Hepatocyte (in vitro differentiated cells): ENCODE data around the gene ACOX2. TPM values are rescaled to one million over a fixed set of nuclear protein-coding genes. Genes with fewer than 3 reads are reported as not detected.
A peak's percentile ranks its signal among the peaks of the same experiment; 100 is the strongest.

Source experiments
- DNase-seq: peaks from one replicate; pipeline ENCODE4 v3.0.0-alpha.2; 2016; ENCODE audit warnings: low spot score
- H2AFZ ChIP-seq: fragments of 200-600 bp; sonication (generic); 2 replicates; pipeline ENCODE4 v1.6.0; 2016; ENCODE audit warnings: antibody characterized with exemption, mild to moderate bottlenecking
- H3K27ac ChIP-seq: fragments of 200-600 bp; sonication (generic); 2 replicates; pipeline ENCODE4 v1.5.1; 2016; ENCODE audit warnings: mild to moderate bottlenecking
- H3K27me3 ChIP-seq: fragments of 200-600 bp; sonication (generic); 2 replicates; pipeline ENCODE4 v1.6.1; 2016
- H3K36me3 ChIP-seq: fragments of 200-600 bp; sonication (generic); replicated peaks from 2 replicates; pipeline ENCODE4 v1.5.1; 2016; ENCODE audit warnings: low read depth; ENCODE audit not compliant: insufficient read depth
- H3K4me1 ChIP-seq: fragments of 200-600 bp; sonication (generic); 2 replicates; pipeline ENCODE4 v1.5.1; 2016; ENCODE audit warnings: mild to moderate bottlenecking, moderate library complexity; ENCODE audit not compliant: insufficient read depth
- H3K4me2 ChIP-seq: fragments of 200-600 bp; sonication (generic); 2 replicates; pipeline ENCODE4 v1.6.0; 2016
- H3K4me3 ChIP-seq: fragments of 200-600 bp; sonication (generic); 2 replicates; pipeline ENCODE4 v1.5.1; 2016; ENCODE audit warnings: mild to moderate bottlenecking
- H3K79me2 ChIP-seq: fragments of 200-600 bp; sonication (generic); 2 replicates; pipeline ENCODE4 v1.6.0; 2017; ENCODE audit warnings: mild to moderate bottlenecking
- H3K9me2 ChIP-seq: fragments of 200-600 bp; sonication (generic); replicated peaks from 2 replicates; pipeline ENCODE4 v1.6.0; 2017; ENCODE audit warnings: mild to moderate bottlenecking; ENCODE audit not compliant: insufficient read depth
- H3K9me3 ChIP-seq: fragments of 200-600 bp; sonication (generic); 2 replicates; pipeline ENCODE4 v1.5.1; 2016; ENCODE audit warnings: low read depth, mild to moderate bottlenecking
- H4K20me1 ChIP-seq: fragments of 200-600 bp; sonication (generic); 2 replicates; pipeline ENCODE4 v1.6.0; 2016; ENCODE audit warnings: mild to moderate bottlenecking; ENCODE audit not compliant: insufficient read depth, poor library complexity, severe bottlenecking
- EZH2 ChIP-seq: fragments of 200-600 bp; sonication (generic); IDR thresholded peaks from 2 replicates; pipeline ENCODE4 v1.6.1; 2016; ENCODE audit warnings: antibody characterized with exemption, mild to moderate bottlenecking, borderline replicate concordance
- EZH2phosphoT487 ChIP-seq: fragments of 200-600 bp; sonication (generic); IDR thresholded peaks from one replicate; pipeline ENCODE4 v1.6.1; 2018; ENCODE audit warnings: antibody characterized with exemption, mild to moderate bottlenecking, low read depth, moderate library complexity; ENCODE audit not compliant: unreplicated experiment, severe bottlenecking
- WGBS: methylation state at CpG from one replicate; pipeline ENCODE4 v1.1.6; 2016; ENCODE audit warnings: low lambda C conversion rate; ENCODE audit errors: missing lambda C conversion rate; 5-methylcytosine and 5-hydroxymethylcytosine counted together
- polyA plus RNA-seq: library from polyadenylated mRNA; unstranded; fragments of >200 nt; fragmentation: Nextera tagmentation; extraction: Ambion mirVana; gene quantifications from 2 replicates; pipeline ENCODE4 v1.2.1, GENCODE V29; 2016
- total RNA-seq: library from RNA; depleted of rRNA; stranded (reverse); fragments of >200 nt; gene quantifications from 2 replicates; pipeline ENCODE4 v1.2.3, GENCODE V29; 2014
- TF ChIP-seq, protein P1 (sequence below): fragments of 200-600 bp; sonication (generic); IDR thresholded peaks from 2 replicates; pipeline ENCODE4 v1.5.1; 2016; ENCODE audit warnings: antibody characterized with exemption, mild to moderate bottlenecking; ENCODE audit not compliant: poor library complexity

ACOX2 gene
- total and polyA plus RNA-seq, 2 experiments from 2014 or later = 26.2 to 30.6 TPM

DNA sequence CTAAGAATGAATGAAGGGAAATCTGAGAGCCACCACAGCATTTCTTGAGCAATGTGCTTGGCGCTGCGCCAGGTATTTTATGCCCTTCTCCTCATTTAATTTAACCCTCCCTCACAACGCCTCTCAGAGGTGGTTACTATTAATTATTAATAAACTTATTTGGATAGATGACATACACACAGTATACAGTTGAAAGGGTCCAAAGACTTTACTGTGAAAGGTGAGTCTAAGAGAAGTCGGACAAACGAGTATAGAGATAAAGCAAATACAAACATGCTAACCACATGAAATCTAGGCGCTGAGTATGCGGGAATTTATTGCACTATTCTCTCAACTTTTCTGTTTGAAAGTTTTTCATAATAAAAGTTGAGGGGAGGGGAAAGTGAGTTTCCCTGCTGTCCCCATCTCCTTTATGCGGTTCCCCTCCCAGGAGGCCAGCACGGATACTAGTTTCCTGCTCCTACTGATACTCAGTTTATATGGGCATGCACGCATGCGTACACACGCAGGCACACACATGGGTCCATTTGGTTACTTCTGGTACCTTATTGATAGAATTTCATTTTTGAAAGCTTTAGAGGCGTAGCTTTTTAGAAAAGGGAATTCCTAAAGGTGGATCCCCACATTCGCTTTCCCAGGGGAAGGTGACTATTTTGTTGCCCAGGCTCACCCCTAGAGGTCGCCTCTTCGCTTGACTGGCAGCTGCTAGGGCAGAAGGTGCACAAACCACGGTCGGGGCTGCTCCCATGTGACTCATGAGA lies 73.6 kb downstream of the ACOX2 start:
- peak overlapping the region; percentile 36 for H2AFZ ChIP-seq
- no peaks in the 10 kb centered on the region for H3K9me3 ChIP-seq
- TF ChIP-seq EZH2 = no peak
- TF ChIP-seq, protein P1, sequence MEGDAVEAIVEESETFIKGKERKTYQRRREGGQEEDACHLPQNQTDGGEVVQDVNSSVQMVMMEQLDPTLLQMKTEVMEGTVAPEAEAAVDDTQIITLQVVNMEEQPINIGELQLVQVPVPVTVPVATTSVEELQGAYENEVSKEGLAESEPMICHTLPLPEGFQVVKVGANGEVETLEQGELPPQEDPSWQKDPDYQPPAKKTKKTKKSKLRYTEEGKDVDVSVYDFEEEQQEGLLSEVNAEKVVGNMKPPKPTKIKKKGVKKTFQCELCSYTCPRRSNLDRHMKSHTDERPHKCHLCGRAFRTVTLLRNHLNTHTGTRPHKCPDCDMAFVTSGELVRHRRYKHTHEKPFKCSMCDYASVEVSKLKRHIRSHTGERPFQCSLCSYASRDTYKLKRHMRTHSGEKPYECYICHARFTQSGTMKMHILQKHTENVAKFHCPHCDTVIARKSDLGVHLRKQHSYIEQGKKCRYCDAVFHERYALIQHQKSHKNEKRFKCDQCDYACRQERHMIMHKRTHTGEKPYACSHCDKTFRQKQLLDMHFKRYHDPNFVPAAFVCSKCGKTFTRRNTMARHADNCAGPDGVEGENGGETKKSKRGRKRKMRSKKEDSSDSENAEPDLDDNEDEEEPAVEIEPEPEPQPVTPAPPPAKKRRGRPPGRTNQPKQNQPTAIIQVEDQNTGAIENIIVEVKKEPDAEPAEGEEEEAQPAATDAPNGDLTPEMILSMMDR = peak; percentile 78
- 32% methylated on average over 18 of the region's 18 CpGs for WGBS
- no peaks in the 10 kb centered on the region for H4K20me1 ChIP-seq
- H3K79me2 ChIP-seq = no peaks in the 10 kb centered on the region
- peak overlapping the region; percentile 59 for H3K4me2 ChIP-seq
- no peaks in the 10 kb centered on the region for H3K27me3 ChIP-seq
- no peak overlapping the region for H3K4me3 ChIP-seq
- no peaks in the 10 kb centered on the region for H3K9me2 ChIP-seq
- H3K36me3 ChIP-seq = no peaks in the 10 kb centered on the region
- peak; percentile 86 for DNase-seq
- H3K27ac ChIP-seq = no peak overlapping the region
- peaks cover 7% of the 10 kb centered on the region for H3K4me1 ChIP-seq

- H4K20me1 ChIP-seq = no peaks in the 10 kb centered on the region
- no peaks in the 10 kb centered on the region for H3K36me3 ChIP-seq
- TF ChIP-seq, protein P1 = no peak
- TF ChIP-seq EZH2phosphoT487 (no peak), EZH2 (no peak)
- 56% methylated on average over 4 of the region's 4 CpGs for WGBS
- no peak overlapping the region for H3K4me3 ChIP-seq
- peaks cover 7% of the 10 kb centered on the region for H3K4me1 ChIP-seq
- no peak overlapping the region for H3K27ac ChIP-seq
- peak overlapping the region; percentile 59 for H3K4me2 ChIP-seq
- no peak overlapping the region for H2AFZ ChIP-seq
- no peaks in the 10 kb centered on the region for H3K79me2 ChIP-seq
- no peaks in the 10 kb centered on the region for H3K9me3 ChIP-seq
- H3K9me2 ChIP-seq = no peaks in the 10 kb centered on the region
- no peak for DNase-seq
- H3K27me3 ChIP-seq = no peaks in the 10 kb centered on the region
Measured at GRCh38 chr3:58462829-58463180, 74.2 kb downstream of the ACOX2 start.

DNA sequence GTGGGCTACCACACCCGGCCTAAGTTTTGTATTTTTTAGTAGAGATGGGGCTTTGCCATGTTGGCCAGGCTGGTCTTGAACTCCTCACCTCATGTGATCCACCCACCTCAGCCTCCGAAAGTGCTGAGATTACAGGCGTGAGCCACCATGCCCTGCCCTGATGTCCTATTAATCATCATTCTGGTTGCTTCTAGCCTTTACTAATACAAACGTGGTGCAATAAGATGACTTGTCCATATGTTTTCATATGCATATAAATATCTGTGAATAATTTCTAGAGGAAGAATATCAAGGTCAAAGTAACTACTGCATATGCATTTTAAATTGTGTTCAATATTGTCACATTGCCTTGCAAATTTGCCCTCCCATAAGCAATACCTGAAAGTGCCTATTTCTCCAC lies 77.8 kb downstream of the ACOX2 start:
- TF ChIP-seq, protein P1 = no peak
- TF ChIP-seq EZH2phosphoT487 (no peak), EZH2 (no peak)
- Histone ChIP-seq H4K20me1 (no peaks in the 10 kb centered on the region), H3K9me2 (no peaks in the 10 kb centered on the region), H3K27me3 (no peaks in the 10 kb centered on the region), H3K4me1 (peaks cover 7% of the 10 kb centered on the region), H3K79me2 (no peaks in the 10 kb centered on the region), H2AFZ (no peak overlapping the region), H3K4me3 (no peak overlapping the region), H3K4me2 (no peak overlapping the region), H3K36me3 (no peaks in the 10 kb centered on the region), H3K9me3 (no peaks in the 10 kb centered on the region), H3K27ac (no peak overlapping the region)
- 95% methylated on average over 4 of the region's 4 CpGs for WGBS
- no peak for DNase-seq

Other genes with a start within 250 kb of the ACOX2 start
- gene RPP14, start 230.9 kb downstream of the ACOX2 start, total RNA-seq = 18.3 and 18.5 TPM in 2 replicates
- 13.8 and 14.0 TPM in 2 replicates for gene RPP14, start 230.9 kb downstream of the ACOX2 start, polyA plus RNA-seq
- 4.5 and 13.0 TPM in 2 replicates for gene HTD2, start 230.7 kb downstream of the ACOX2 start, total RNA-seq
- gene HTD2, start 230.7 kb downstream of the ACOX2 start, polyA plus RNA-seq = 18.1 and 19.0 TPM in 2 replicates
- gene PXK, start 204.3 kb downstream of the ACOX2 start, total RNA-seq = 29.5 and 31.3 TPM in 2 replicates
- 37.8 and 38.7 TPM in 2 replicates for gene PXK, start 204.3 kb downstream of the ACOX2 start, polyA plus RNA-seq
- 122 and 150 TPM in 2 replicates for gene PDHB, start 103.4 kb downstream of the ACOX2 start, total RNA-seq
- gene PDHB, start 103.4 kb downstream of the ACOX2 start, polyA plus RNA-seq = 119 and 120 TPM in 2 replicates
- 18.9 and 19.8 TPM in 2 replicates for gene KCTD6, start 45.1 kb downstream of the ACOX2 start, total RNA-seq
- gene KCTD6, start 45.1 kb downstream of the ACOX2 start, polyA plus RNA-seq = 13.8 and 14.3 TPM in 2 replicates
- 0.24 and 0.93 TPM in 2 replicates for gene FAM107A, start 40.2 kb upstream of the ACOX2 start, total RNA-seq
- gene FAM107A, start 40.2 kb upstream of the ACOX2 start, polyA plus RNA-seq = 0.40 and 0.58 TPM in 2 replicates
- gene FAM3D, start 129.6 kb upstream of the ACOX2 start, total RNA-seq = 0.60 and 4.5 TPM in 2 replicates
- 3.7 and 4.3 TPM in 2 replicates for gene FAM3D, start 129.6 kb upstream of the ACOX2 start, polyA plus RNA-seq